Gastrocnemius medialis (tissue), 4 donors: ENCODE results near the gene SYNJ2.

Experiments used
- CTCF ChIP-seq, 5 experiments: fragments of 450-650 bp in 3 of 5; fragments of 200-600 bp in 2 of 5; sonication (generic) in 2 of 5; IDR thresholded peaks in 4 of 5; conservative IDR thresholded peaks in 1 of 5; 1 replicate in 4 of 5; 2 replicates in 1 of 5; pipeline ENCODE4 v1.5.1; 2016 to 2019; ENCODE audit warnings: antibody characterized with exemption in 5 of 5, mild to moderate bottlenecking in 3 of 5, moderate library complexity in 3 of 5
- POLR2A ChIP-seq, 2 donors: fragments of 450-650 bp; IDR thresholded peaks; one replicate each; pipeline ENCODE4 v1.6.1; 2017; ENCODE audit warnings: antibody characterized with exemption in 2 of 2, mild to moderate bottlenecking in 2 of 2, moderate library complexity in 2 of 2

- TF ChIP-seq CTCF (IDR thresholded peaks at IDR 0.05 in 4 of 5, conservative IDR thresholded peaks at IDR 0.05 in 1 of 5) = no peak
- TF ChIP-seq POLR2A (IDR thresholded peaks at IDR 0.05) = no peak
Measured at GRCh38 chr6:158068893-158069799, 87.5 kb downstream of the SYNJ2 start.
